DOHH2 (cell line): ENCODE results near the gene COL9A3.

Source experiments
- H3F3A ChIP-seq: fragments of 200-600 bp; sonication (generic), shearing (Covaris generic); 2 replicates; pipeline ENCODE4 v1.6.0; 2016; ENCODE audit warnings: antibody characterized with exemption, mild to moderate bottlenecking; ENCODE audit not compliant: control insufficient read depth, insufficient read depth
- H3K27ac ChIP-seq: fragments of 200-600 bp; sonication (generic); 2 replicates; pipeline ENCODE4 v1.5.1; 2014; ENCODE audit warnings: low read depth, mild to moderate bottlenecking, low read length, moderate library complexity
- H3K27me3 ChIP-seq: fragments of 200-600 bp; sonication (generic); 2 replicates; pipeline ENCODE4 v1.6.1; 2014; ENCODE audit warnings: mild to moderate bottlenecking, low read length, mixed read lengths; ENCODE audit not compliant: control insufficient read depth
- H3K36me3 ChIP-seq: fragments of 200-600 bp; sonication (generic); 2 replicates; pipeline ENCODE4 v1.6.1; 2014; ENCODE audit warnings: mild to moderate bottlenecking, low read length, moderate library complexity, mixed read lengths; ENCODE audit not compliant: control insufficient read depth
- H3K4me1 ChIP-seq: fragments of 200-600 bp; sonication (generic); 2 replicates; pipeline ENCODE4 v1.6.1; 2014; ENCODE audit warnings: mild to moderate bottlenecking, low read length, mixed read lengths; ENCODE audit not compliant: control insufficient read depth
- H3K4me2 ChIP-seq: fragments of 200-600 bp; sonication (generic); 2 replicates; pipeline ENCODE4 v1.6.0; 2014; ENCODE audit warnings: mild to moderate bottlenecking, low read length, moderate library complexity
- H3K4me3 ChIP-seq: fragments of 200-600 bp; sonication (generic); 2 replicates; pipeline ENCODE4 v1.5.1; 2014; ENCODE audit warnings: mild to moderate bottlenecking, low read length, mixed read lengths
- H3K79me2 ChIP-seq: fragments of 200-600 bp; sonication (generic); 2 replicates; pipeline ENCODE4 v1.6.1; 2014; ENCODE audit warnings: mild to moderate bottlenecking, low read length, mixed read lengths; ENCODE audit not compliant: control insufficient read depth
- H3K9me2 ChIP-seq: fragments of 200-600 bp; sonication (generic); replicated peaks from 2 replicates; pipeline ENCODE4 v1.6.1; 2014; ENCODE audit warnings: mild to moderate bottlenecking, low read length, mixed read lengths; ENCODE audit not compliant: control insufficient read depth
- H3K9me3 ChIP-seq: fragments of 200-600 bp; sonication (generic); 2 replicates; pipeline ENCODE4 v1.6.1; 2014; ENCODE audit warnings: antibody characterized with exemption, low read length, mixed read lengths; ENCODE audit not compliant: control insufficient read depth, insufficient read depth
- H4K20me1 ChIP-seq: fragments of 200-600 bp; sonication (generic); 2 replicates; pipeline ENCODE4 v1.6.0; 2014; ENCODE audit warnings: low read depth, mild to moderate bottlenecking, antibody characterized with exemption, low read length, moderate library complexity; ENCODE audit not compliant: control insufficient read depth, insufficient read depth
- EZH2phosphoT487 ChIP-seq: fragments of 200-600 bp; sonication (generic); IDR thresholded peaks from 2 replicates; pipeline ENCODE4 v1.6.1; 2017; ENCODE audit warnings: borderline replicate concordance, mild to moderate bottlenecking, antibody characterized with exemption, low read length, moderate library complexity, mixed read lengths
- TF ChIP-seq, protein P1 (sequence below): fragments of 200-600 bp; sonication (generic); IDR thresholded peaks from one replicate; pipeline ENCODE4 v1.5.1; 2014; ENCODE audit warnings: antibody characterized with exemption, mild to moderate bottlenecking, low read depth, low read length; ENCODE audit not compliant: poor library complexity, severe bottlenecking

COL9A3 gene

GRCh38 chr20:62811320-62811719 lies 5.5 kb upstream of the COL9A3 start:
- Histone ChIP-seq H3K4me3 (no peak overlapping the region), H3K9me2 (no peaks in the 10 kb centered on the region), H3F3A (no peaks in the 10 kb centered on the region), H3K79me2 (peaks cover 25% of the 10 kb centered on the region), H4K20me1 (peaks cover 5% of the 10 kb centered on the region; the same call in 1 of the 2 replicates), H3K27ac (no peak overlapping the region), H3K4me2 (no peak overlapping the region), H3K9me3 (no peaks in the 10 kb centered on the region), H3K4me1 (peaks cover 18% of the 10 kb centered on the region), H3K27me3 (peaks cover 7% of the 10 kb centered on the region; the same call in 1 of the 2 replicates), H3K36me3 (peaks cover 56% of the 10 kb centered on the region)
- TF ChIP-seq, protein P1, sequence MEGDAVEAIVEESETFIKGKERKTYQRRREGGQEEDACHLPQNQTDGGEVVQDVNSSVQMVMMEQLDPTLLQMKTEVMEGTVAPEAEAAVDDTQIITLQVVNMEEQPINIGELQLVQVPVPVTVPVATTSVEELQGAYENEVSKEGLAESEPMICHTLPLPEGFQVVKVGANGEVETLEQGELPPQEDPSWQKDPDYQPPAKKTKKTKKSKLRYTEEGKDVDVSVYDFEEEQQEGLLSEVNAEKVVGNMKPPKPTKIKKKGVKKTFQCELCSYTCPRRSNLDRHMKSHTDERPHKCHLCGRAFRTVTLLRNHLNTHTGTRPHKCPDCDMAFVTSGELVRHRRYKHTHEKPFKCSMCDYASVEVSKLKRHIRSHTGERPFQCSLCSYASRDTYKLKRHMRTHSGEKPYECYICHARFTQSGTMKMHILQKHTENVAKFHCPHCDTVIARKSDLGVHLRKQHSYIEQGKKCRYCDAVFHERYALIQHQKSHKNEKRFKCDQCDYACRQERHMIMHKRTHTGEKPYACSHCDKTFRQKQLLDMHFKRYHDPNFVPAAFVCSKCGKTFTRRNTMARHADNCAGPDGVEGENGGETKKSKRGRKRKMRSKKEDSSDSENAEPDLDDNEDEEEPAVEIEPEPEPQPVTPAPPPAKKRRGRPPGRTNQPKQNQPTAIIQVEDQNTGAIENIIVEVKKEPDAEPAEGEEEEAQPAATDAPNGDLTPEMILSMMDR = no peak
- no peak for TF ChIP-seq EZH2phosphoT487

DNA sequence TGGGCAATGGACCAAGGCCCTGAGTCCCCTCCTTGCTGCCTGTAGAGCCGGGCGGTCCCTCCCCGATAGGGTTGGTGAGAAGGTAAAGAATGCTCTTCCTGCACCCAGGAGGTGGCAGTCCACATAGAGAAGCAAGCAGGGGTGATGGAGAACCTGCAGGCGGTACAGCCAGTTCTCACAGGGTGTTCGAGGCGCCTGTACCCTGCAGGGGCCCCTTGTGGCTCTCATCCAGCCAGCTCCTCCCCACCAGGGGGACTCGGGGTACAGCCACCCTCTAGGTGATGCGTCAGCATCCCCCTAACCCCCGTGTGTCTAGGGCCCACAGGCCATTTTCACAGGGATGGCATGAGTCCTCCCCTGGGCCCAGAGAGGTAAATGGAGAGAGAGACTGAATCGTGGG lies 5.1 kb upstream of the COL9A3 start:
- Histone ChIP-seq H3K4me3 (no peak overlapping the region), H3K27me3 (peaks cover 10% of the 10 kb centered on the region; the same call in 1 of the 2 replicates), H3K36me3 (peaks cover 52% of the 10 kb centered on the region), H3K79me2 (peaks cover 21% of the 10 kb centered on the region), H3K27ac (no peak overlapping the region), H3K9me2 (no peaks in the 10 kb centered on the region), H4K20me1 (peaks cover 3% of the 10 kb centered on the region; the same call in 1 of the 2 replicates), H3K4me1 (peaks cover 14% of the 10 kb centered on the region), H3K4me2 (no peak overlapping the region), H3F3A (no peaks in the 10 kb centered on the region), H3K9me3 (no peaks in the 10 kb centered on the region)
- TF ChIP-seq EZH2phosphoT487 = no peak
- TF ChIP-seq, protein P1 = no peak

DNA sequence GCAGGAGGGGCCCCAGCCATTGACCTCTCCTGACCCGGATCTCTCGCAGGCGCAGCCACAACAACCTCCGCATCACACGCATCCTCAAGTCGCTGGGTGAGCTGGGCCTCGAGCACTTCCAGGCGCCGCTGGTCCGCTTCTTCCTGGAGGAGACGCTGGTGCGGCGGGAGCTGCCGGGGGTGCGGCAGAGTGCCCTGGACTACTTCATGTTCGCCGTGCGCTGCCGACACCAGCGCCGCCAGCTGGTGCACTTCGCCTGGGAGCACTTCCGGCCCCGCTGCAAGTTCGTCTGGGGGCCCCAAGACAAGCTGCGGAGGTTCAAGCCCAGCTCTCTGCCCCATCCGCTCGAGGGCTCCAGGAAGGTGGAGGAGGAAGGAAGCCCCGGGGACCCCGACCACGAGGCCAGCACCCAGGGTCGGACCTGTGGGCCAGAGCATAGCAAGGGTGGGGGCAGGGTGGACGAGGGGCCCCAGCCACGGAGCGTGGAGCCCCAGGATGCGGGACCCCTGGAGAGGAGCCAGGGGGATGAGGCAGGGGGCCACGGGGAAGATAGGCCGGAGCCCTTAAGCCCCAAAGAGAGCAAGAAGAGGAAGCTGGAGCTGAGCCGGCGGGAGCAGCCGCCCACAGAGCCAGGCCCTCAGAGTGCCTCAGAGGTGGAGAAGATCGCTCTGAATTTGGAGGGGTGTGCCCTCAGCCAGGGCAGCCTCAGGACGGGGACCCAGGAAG lies 4.5 kb upstream of the COL9A3 start:
- Histone ChIP-seq H3K4me3 (no peak overlapping the region), H3K36me3 (peaks cover 50% of the 10 kb centered on the region), H3F3A (no peaks in the 10 kb centered on the region), H3K9me3 (no peaks in the 10 kb centered on the region), H4K20me1 (peaks cover 3% of the 10 kb centered on the region; the same call in 1 of the 2 replicates), H3K27ac (no peak overlapping the region), H3K4me2 (no peak overlapping the region), H3K79me2 (peaks cover 14% of the 10 kb centered on the region), H3K27me3 (peaks cover 10% of the 10 kb centered on the region; the same call in 1 of the 2 replicates), H3K4me1 (peaks cover 9% of the 10 kb centered on the region; the same call in 1 of the 2 replicates), H3K9me2 (no peaks in the 10 kb centered on the region)
- TF ChIP-seq, protein P1 = no peak
- TF ChIP-seq EZH2phosphoT487 = no peak
